Suprapubic skin (tissue), 4 donors: Measurements from ENCODE around the gene DGKB. TPM values are rescaled to one million over a fixed set of nuclear protein-coding genes. Genes with fewer than 3 reads are reported as not detected.

Experiments
- DNase-seq, 2 donors: peaks; one replicate each; pipeline ENCODE4 v3.0.0-alpha.2; 2019; ENCODE audit warnings: low spot score in 2 of 2
- H3K27ac ChIP-seq: fragments of 200-600 bp; sonication (generic); one replicate; pipeline ENCODE4 v1.5.1; 2019
- H3K27me3 ChIP-seq: fragments of 200-600 bp; sonication (generic); one replicate; pipeline ENCODE4 v1.5.1; 2019
- H3K36me3 ChIP-seq: fragments of 200-600 bp; sonication (generic); one replicate; pipeline ENCODE4 v1.5.1; 2019
- H3K4me1 ChIP-seq: fragments of 200-600 bp; sonication (generic); one replicate; pipeline ENCODE4 v1.5.1; 2019
- H3K4me3 ChIP-seq: fragments of 200-600 bp; sonication (generic); one replicate; pipeline ENCODE4 v1.5.1; 2019; ENCODE audit warnings: mild to moderate bottlenecking
- H3K9me3 ChIP-seq: fragments of 200-600 bp; sonication (generic); one replicate; pipeline ENCODE4 v1.5.1; 2019
- EP300 ChIP-seq: sonication (generic); formaldehyde crosslinking; IDR thresholded peaks from one replicate; pipeline ENCODE4 v1.6.1; 2017; ENCODE audit warnings: antibody characterized with exemption
- POLR2A ChIP-seq, 2 donors: fragments of 450-650 bp; IDR thresholded peaks; one replicate each; pipeline ENCODE4 v1.6.1; 2017; ENCODE audit warnings: antibody characterized with exemption in 2 of 2, mild to moderate bottlenecking in 2 of 2, moderate library complexity in 2 of 2
- POLR2AphosphoS5 ChIP-seq, 3 donors: sonication (generic); formaldehyde crosslinking; IDR thresholded peaks; one replicate each; pipeline ENCODE4 v1.6.1; 2017; ENCODE audit warnings: antibody characterized with exemption in 3 of 3
- WGBS: methylation state at CpG from one replicate; pipeline ENCODE4 v1.1.5; 2018; 5-methylcytosine and 5-hydroxymethylcytosine counted together
- total RNA-seq, 4 donors: library from RNA; depleted of rRNA; stranded (reverse); fragments of >200 nt; gene quantifications; one replicate each; pipeline ENCODE4 v1.1.0, GENCODE V29; 2016
- TF ChIP-seq, protein P1 (sequence below), 2 donors: fragments of 200-600 bp in 1 of 2; fragments of 450-650 bp in 1 of 2; sonication (generic) in 1 of 2; IDR thresholded peaks; one replicate each; pipeline ENCODE4 v1.5.1; 2016 to 2019; ENCODE audit warnings: antibody characterized with exemption in 2 of 2, mild to moderate bottlenecking in 1 of 2, moderate library complexity in 1 of 2

The DGKB gene
- total RNA-seq, 4 donors from 2014 or later = 0.17 to 0.30 TPM; not detected in 2

DNA sequence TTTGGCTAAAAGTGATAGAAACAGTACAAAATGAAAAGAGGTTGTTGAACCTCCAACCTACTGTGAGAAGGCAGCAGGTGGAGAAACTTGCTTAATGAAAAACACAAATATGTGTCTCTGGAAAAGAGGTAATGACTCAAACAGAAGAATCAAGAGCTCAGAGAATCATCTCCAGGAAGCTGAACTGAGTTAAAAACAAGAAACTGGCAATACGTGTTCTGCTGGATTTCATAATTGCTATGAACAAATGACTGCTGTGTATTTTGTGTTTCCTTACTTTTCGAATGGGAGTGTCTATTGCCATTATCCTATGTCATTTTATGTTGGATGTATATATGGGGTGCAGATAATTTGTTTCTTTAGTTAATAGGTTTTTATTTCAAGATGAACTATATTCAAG is 401.1 kb downstream of the DGKB start:
- Histone ChIP-seq H3K36me3 (no peaks in the 10 kb centered on the region), H3K27ac (no peak overlapping the region), H3K9me3 (no peaks in the 10 kb centered on the region), H3K4me1 (no peaks in the 10 kb centered on the region), H3K4me3 (no peak overlapping the region), H3K27me3 (no peaks in the 10 kb centered on the region)
- TF ChIP-seq POLR2AphosphoS5 (IDR thresholded peaks at IDR 0.05) = no peak
- TF ChIP-seq EP300 = no peak
- TF ChIP-seq, protein P1, sequence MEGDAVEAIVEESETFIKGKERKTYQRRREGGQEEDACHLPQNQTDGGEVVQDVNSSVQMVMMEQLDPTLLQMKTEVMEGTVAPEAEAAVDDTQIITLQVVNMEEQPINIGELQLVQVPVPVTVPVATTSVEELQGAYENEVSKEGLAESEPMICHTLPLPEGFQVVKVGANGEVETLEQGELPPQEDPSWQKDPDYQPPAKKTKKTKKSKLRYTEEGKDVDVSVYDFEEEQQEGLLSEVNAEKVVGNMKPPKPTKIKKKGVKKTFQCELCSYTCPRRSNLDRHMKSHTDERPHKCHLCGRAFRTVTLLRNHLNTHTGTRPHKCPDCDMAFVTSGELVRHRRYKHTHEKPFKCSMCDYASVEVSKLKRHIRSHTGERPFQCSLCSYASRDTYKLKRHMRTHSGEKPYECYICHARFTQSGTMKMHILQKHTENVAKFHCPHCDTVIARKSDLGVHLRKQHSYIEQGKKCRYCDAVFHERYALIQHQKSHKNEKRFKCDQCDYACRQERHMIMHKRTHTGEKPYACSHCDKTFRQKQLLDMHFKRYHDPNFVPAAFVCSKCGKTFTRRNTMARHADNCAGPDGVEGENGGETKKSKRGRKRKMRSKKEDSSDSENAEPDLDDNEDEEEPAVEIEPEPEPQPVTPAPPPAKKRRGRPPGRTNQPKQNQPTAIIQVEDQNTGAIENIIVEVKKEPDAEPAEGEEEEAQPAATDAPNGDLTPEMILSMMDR (IDR thresholded peaks at IDR 0.05) = no peak
- no peak for TF ChIP-seq POLR2A (IDR thresholded peaks at IDR 0.05)
- DNase-seq = no peak
- WGBS = 76% methylated on average over 2 of the region's 2 CpGs

DNA sequence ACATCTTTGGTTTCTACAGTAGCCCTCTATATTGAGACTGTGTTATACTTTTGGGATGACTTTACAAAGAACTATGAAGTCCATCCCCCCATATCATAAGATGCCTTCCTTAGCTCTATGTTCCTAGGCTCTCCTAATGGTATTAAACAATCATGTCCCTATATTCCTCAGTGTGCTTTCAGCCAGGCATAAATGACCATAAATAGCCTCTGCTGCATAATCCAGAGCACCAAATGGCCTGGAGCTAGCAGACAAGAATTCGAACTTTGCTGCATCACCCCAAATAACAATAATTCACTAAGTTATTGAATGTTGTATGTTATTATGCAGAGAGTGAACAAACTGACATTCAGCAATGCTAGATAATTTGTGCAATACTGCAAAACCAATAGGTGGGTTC is 405.2 kb downstream of the DGKB start:
- no peak for TF ChIP-seq EP300
- TF ChIP-seq, protein P1 (IDR thresholded peaks at IDR 0.05) = no peak
- TF ChIP-seq POLR2A (IDR thresholded peaks at IDR 0.05) = no peak
- TF ChIP-seq POLR2AphosphoS5 (IDR thresholded peaks at IDR 0.05) = no peak
- H3K27ac ChIP-seq = no peak overlapping the region
- H3K4me3 ChIP-seq = no peak overlapping the region
- no peaks in the 10 kb centered on the region for H3K4me1 ChIP-seq
- H3K27me3 ChIP-seq = no peaks in the 10 kb centered on the region
- DNase-seq = no peak
- 59% methylated on average over 1 of the region's 1 CpG for WGBS
- H3K9me3 ChIP-seq = no peaks in the 10 kb centered on the region
- no peaks in the 10 kb centered on the region for H3K36me3 ChIP-seq

- TF ChIP-seq EP300 (no peak), POLR2AphosphoS5 (IDR thresholded peaks at IDR 0.05) (no peak), POLR2A (IDR thresholded peaks at IDR 0.05) (no peak)
- TF ChIP-seq, protein P1 (IDR thresholded peaks at IDR 0.05) = no peak
- H3K27me3 ChIP-seq = no peaks in the 10 kb centered on the region
These were observed 406.9 kb downstream of the DGKB start for GRCh38 chr7:14495633-14496032.

GRCh38 chr7:14487701-14488395 is 414.7 kb downstream of the DGKB start:
- no peaks in the 10 kb centered on the region for H3K27me3 ChIP-seq
- no peak overlapping the region for H3K27ac ChIP-seq
- no peaks in the 10 kb centered on the region for H3K36me3 ChIP-seq
- TF ChIP-seq POLR2A (IDR thresholded peaks at IDR 0.05) (no peak), POLR2AphosphoS5 (IDR thresholded peaks at IDR 0.05) (no peak), EP300 (no peak)
- TF ChIP-seq, protein P1 (IDR thresholded peaks at IDR 0.05) = no peak
- no peaks in the 10 kb centered on the region for H3K9me3 ChIP-seq
- 60% methylated on average over 3 of the region's 3 CpGs for whole genome bisulfite sequencing
- no peak for DNase-seq
- no peaks in the 10 kb centered on the region for H3K4me1 ChIP-seq
- H3K4me3 ChIP-seq = no peak overlapping the region

More at GRCh38 chr7:14495633-14496032, 406.9 kb downstream of the DGKB start:
- no peak overlapping the region for H3K27ac ChIP-seq
- no peaks in the 10 kb centered on the region for H3K9me3 ChIP-seq
- H3K4me3 ChIP-seq = no peak overlapping the region
- H3K36me3 ChIP-seq = no peaks in the 10 kb centered on the region
- no peaks in the 10 kb centered on the region for H3K4me1 ChIP-seq
- WGBS = 76% methylated on average over 2 of the region's 2 CpGs
- DNase-seq = no peak

DNA sequence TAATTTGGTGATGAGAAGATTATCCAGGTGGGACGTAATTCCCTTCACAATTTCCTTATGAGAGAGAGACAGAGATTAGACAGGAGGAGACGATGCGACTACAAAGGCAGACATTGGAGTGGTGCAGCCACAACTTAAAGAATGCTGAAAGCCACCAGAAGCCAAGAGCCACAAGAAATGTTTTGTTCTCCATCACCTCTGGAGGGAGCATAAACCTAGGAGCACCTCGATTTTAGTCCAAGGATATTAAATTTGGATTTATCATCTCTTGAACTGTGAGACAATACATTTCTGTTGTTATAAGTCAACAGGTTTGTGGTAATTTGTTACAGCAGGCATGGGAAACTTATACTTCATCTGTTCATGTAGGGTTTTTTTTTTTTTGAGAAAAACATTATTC is 418.9 kb downstream of the DGKB start:
- no peak overlapping the region for H3K27ac ChIP-seq
- 66% methylated on average over 4 of the region's 4 CpGs for WGBS
- DNase-seq = no peak
- no peaks in the 10 kb centered on the region for H3K27me3 ChIP-seq
- no peak for TF ChIP-seq POLR2AphosphoS5 (IDR thresholded peaks at IDR 0.05)
- no peak for TF ChIP-seq POLR2A (IDR thresholded peaks at IDR 0.05)
- TF ChIP-seq, protein P1 (IDR thresholded peaks at IDR 0.05) = no peak
- TF ChIP-seq EP300 = no peak
- H3K36me3 ChIP-seq = no peaks in the 10 kb centered on the region
- H3K9me3 ChIP-seq = no peaks in the 10 kb centered on the region
- H3K4me3 ChIP-seq = no peak overlapping the region
- H3K4me1 ChIP-seq = no peaks in the 10 kb centered on the region
